Ureter (tissue), 1 donor: ENCODE results near the gene TMSB4Y. TPM values are rescaled to one million over a fixed set of nuclear protein-coding genes. Genes with fewer than 3 reads are reported as not detected.

Source experiments
- DNase-seq: peaks from one replicate; pipeline ENCODE4 v3.0.0-alpha.2; 2020; ENCODE audit warnings: low spot score
- total RNA-seq: library from RNA; stranded (reverse); gene quantifications from one replicate; pipeline ENCODE4 v1.2.4, GENCODE V29; 2023
- donor health status: DM: yes; HTN: yes; CAD: no.

TMSB4Y gene
- total RNA-seq = not detected

DNA sequence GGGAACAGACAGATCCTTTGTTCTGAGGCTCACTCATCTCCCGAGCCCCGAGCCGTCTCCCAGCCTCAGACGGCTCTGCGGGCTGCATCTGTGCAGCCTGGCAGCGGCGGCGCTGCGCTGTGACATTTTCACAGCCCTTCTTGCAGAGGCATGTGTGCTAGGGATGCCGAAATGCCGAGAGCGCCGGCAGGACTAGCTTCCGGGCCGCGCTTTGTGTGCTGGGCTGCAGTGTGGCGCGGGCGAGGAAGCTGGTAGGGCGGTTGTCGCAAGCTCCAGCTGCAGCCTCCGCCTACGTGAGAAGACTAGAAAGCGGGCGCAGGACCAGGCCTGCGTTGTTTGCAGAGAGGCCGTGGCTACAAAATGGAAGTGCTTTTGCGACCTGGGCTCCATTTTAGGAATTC, at the start of gene TMSB4Y:
TMSB4Y (plus strand) TSS at position 332 of the 401 bp plus-strand sequence.
- DNase-seq = no peak

DNA sequence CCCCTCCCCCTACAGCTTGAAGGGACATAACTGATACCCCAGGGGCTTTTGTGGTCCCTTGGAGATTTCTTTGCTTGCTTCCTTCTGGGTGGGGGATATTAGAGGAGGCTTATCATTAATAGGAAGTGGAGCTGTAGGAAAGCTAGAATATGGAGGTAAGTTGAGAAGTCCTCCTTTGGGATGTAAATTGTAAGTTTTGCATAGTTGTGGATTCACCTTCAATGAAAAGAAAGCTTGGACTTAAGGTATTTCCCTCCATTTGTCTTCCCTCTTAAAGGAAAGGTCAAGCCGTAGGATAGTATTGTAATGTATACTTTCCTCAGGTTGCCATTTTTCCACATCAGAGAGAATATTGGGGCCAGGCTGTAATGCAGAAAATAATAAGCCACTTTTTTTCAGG, 39.5 kb upstream of the TMSB4Y start:
- DNase-seq = no peak

DNA sequence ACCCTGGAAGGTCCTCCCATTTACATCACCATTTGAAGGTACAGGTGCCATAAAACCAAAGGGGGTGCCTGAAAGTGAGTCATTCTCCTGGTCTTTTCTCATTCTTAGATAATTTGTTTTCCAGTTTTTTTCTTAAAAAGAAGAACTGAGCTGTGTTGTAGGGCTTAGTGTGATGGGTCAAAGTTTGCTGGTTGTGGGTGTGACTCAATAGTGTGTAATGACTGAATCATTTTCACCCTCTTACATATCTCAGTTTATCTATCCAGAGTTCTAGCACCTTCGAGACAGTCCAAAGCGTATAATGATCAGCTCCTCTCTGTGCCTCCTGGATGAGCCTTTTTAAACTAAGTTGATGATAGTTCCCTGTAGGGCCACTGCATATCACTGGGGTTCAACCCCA, 32.6 kb upstream of the TMSB4Y start:
- no peak for DNase-seq

DNA sequence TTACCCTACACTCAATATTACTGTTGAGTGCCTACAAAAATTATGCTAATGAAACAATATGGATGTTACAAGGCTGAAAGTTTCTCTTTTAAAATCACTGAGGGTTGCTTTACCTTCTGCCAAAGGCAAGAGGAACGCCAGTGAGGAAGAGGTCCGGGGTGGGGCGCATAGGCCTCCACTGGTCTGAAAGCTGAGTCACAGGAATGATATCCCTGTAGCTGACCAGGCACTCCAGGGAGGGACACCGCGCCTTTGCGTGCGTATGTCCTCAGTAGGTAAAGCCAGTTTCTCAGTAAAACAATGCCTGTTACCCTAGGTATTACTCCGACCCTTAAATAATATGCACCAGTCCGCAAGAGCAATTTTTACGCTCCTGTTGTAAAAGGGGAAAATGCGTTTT, 1.4 kb upstream of the TMSB4Y start:
- no peak for DNase-seq

DNA sequence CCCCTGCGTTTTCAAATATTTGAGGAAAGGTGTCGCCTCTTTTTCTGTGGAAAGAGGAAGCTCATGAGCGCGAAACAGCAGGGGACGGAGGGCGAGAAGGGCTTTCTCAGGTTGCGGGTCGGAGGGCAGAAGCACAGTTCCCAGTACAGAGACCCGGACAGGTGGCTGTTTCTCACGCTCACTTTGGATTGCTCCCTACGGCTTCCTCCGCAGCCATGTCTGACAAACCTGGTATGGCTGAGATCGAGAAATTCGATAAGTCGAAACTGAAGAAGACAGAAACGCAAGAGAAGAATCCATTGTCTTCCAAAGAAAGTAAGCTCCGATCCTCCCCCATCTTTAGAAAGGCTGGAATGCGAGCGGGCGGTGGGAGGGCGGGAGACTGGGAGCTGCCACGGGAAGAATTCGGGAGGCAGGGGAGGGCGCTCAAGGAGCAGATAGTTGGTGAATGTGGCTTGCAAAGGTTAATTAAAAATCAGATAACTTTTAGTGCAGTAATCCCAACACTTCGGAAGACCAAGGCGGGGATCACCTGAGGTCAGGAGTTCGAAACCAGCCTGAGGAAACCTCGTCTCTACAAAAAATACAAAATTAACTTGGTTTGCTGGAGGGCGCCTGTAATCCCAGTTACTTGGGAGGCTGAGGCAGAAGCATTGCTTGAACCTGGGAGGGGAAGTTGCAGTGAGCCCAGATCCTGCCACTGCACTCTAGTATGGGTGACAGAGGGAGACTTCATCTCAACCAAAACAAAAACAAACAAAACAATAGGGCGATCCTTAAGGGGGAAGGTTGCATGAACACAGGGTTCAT, 627 bp downstream of the TMSB4Y start:
- DNase-seq = no peak

DNA sequence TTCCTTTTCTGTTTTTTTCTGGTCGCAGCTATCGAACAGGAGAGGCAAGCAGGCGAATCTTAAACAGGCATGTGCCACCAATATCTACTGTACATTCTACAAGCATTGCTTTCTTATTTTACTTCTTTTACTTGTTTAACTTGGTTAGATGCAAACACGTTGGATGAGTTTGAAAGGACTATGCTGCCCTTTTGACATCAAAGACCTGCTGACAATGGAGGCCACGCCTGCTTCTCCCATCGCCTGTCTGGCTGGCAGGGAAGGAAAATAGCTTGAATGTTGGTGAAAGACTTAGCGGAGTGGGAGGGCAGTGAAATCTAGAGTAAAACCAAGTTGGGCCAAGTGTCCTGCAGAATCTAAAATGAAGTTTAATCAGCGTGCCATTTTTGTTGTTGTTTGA, 1.5 kb downstream of the TMSB4Y start:
- DNase-seq = no peak

DNA sequence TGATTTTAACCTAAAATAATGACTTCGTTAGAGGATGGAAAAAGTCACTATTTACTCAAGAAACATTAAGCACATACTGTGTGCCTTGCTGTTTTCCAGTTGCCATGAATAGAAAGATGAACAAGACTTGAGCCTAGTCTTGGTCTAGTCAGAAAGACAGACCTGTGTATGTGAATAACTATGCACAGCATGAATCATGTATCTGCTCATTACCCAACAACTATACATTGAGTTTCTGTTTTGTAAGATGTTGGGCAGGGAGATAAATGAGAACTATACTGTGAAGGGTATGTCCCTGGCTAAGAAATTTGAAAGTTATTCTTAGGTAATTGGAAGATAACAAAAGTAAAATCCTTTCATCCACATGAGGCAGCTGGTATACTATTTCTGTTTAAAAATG, 4.3 kb downstream of the TMSB4Y start:
- no peak for DNase-seq

DNA sequence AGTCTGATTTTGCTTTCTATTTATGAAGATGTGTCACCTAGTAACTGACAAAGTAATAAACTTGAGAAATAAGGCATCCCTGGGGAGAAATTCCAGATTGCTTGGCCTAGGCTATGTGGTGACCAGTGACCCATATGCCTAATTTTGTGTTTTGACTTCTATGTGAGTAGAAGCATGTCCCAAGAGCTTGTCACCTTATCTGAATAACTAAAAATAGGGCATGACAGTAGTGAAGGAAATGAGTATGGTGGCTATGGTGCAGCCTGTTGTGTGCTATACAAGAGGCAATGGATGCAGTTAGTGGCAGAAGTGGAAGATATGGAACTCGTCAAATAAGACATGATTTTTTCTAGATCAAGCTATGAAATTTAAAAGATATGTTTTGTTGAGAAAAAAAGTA, 15.3 kb downstream of the TMSB4Y start:
- DNase-seq = no peak

DNA sequence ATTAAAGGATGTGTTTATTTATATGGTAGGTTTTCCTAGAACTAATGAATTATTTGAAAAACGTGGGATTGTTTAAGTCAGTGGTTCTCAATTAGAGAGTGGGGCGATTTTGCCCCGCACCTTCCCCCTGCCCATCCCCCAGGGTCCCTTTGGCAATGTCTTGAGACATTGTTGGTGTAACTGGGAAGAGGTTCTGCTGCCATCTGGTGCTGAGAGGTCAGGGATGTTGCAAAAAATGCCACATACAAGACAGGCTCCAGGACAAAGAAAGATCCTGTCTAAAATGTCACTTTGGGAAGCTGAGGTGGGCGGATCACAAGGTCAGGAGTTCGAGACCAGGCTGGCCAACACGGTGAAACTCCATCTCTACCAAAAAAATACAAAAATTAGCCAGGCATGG, 25.8 kb downstream of the TMSB4Y start:
- no peak for DNase-seq

DNA sequence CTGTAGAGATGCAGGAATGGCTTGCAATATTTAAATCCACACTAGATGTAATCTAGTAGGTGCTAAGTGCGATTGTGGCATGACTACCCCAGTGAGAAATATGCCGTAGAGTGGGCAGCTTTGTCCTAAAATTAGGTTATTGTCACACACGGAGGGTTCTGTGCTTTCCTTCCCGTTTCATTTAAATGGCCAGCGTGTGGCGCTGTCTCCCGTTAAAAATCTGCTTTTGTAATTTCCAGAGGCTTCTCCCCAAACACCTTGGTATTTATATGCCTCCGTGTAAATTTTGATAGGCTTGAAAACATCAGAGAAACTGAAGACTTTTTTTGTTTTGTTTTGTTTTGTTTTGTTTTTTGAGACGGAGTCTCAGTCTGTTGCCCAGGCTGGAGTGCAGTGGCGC, 34.9 kb downstream of the TMSB4Y start:
- DNase-seq = no peak

DNA sequence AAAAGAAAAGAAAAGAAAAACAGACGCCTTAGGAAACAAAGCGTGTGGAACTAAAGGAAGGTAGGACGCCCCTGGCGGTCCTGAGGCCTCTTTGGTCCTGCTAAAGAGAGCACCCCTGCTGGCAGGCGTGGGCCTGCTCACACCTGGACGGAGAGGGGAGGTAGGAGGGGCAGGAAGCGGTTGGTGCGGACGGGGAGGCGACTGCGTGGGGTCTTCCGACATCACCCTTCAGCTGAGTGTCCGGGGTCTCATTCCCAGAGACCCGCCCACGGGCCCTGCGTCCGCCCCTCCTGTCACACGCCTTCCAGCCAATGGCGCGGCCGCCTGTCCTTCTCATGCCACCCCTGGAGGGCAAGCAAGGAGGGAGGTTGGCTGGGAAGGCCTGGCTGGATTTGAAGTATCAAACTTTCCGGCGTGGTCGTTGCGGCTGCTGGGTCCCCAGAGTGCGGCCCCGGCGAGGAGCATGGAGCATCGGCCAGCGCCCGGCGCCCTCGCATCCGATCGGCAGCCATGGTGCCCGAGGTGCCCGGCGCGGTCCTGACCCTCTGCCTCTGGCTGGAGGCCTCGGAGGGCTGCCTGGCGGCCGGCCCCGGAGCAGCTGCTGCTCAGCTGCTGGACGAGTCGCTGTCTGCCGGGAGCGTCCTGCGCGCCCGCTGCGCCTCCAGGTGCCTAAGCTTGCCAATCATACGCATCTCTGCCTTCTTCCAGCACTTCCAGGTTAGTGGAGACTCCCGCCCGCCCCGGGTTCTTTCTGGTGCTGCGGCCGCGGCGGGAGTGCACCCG, 47.8 kb downstream of the TMSB4Y start:
- DNase-seq = no peak

DNA sequence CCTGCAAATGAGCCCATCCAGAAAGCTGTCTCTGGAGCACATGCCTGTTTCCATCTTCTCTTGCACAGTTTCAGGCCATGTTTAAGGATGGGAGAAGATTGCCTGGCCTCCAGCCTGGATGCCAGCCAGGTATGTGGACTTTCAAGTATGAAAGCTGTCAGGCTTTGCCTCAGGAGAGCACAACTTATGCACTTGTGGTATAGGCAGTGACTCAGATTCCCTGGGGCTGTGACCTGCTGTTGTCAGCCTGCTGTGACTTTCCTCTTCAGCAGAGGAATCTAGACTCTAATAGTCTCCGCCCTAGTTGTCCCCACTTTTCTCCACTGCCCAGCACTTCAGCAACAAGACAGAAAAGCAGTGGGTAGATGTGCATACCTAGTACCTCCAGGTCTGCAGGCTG, 51.0 kb downstream of the TMSB4Y start:
- DNase-seq = no peak

Other genes with a start within 250 kb of the TMSB4Y start
- gene UTY, start 223.9 kb upstream of the TMSB4Y start, total RNA-seq = not detected